OCI-LY1 (cell line): ENCODE data around the gene PDZK1IP1.

ENCODE experiments used
- EZH2 ChIP-seq: fragments of 200-600 bp; sonication (generic), shearing (Covaris generic); IDR thresholded peaks from 2 replicates; pipeline ENCODE4 v1.8.0; 2017; ENCODE audit warnings: borderline replicate concordance, mixed run types, mild to moderate bottlenecking, antibody characterized with exemption, low read length, moderate library complexity, mixed read lengths
- TF ChIP-seq, protein P1 (sequence below): fragments of 200-600 bp; sonication (generic), shearing (Covaris generic); IDR thresholded peaks from 2 replicates; pipeline ENCODE4 v1.5.1; 2017; ENCODE audit warnings: mild to moderate bottlenecking, antibody characterized with exemption, low read length, moderate library complexity, mixed read lengths

DNA sequence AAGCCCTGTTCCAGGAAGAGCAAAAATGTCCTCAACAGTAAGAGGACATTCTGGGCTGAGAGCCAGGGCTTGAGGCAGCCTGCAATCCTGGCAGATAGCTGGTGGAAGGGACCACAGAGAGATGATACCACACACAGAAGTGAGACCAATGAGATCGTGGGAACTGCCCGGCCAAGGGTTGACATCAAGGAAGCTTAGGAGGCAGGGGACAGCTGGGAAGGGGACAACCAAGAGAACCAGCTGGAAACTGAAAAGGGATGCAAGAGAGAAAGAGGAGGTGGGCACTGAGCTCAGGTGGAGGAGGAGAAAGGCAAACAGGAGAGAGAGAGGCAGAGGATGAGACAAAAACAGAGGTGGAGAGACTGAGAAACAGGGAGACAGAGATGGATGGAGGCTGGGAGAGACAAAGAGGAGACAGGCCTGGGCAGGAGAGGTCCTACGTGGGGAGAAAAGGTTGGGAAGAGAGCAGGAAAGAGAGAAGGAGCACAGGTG, 9.2 kb downstream of the PDZK1IP1 start:
- TF ChIP-seq, protein P1, sequence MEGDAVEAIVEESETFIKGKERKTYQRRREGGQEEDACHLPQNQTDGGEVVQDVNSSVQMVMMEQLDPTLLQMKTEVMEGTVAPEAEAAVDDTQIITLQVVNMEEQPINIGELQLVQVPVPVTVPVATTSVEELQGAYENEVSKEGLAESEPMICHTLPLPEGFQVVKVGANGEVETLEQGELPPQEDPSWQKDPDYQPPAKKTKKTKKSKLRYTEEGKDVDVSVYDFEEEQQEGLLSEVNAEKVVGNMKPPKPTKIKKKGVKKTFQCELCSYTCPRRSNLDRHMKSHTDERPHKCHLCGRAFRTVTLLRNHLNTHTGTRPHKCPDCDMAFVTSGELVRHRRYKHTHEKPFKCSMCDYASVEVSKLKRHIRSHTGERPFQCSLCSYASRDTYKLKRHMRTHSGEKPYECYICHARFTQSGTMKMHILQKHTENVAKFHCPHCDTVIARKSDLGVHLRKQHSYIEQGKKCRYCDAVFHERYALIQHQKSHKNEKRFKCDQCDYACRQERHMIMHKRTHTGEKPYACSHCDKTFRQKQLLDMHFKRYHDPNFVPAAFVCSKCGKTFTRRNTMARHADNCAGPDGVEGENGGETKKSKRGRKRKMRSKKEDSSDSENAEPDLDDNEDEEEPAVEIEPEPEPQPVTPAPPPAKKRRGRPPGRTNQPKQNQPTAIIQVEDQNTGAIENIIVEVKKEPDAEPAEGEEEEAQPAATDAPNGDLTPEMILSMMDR = no peak
- no peak for TF ChIP-seq EZH2
